Endothelial cell (in vitro differentiated cells): ENCODE measurements around the gene LTC4S. TPM values are rescaled to one million over a fixed set of nuclear protein-coding genes. Genes with fewer than 3 reads are reported as not detected.

ENCODE experiments used
- DNase-seq: peaks from one replicate; pipeline ENCODE4 v3.0.0; 2021; ENCODE audit warnings: low spot score
- H3K27ac Mint-ChIP-seq: one replicate; pipeline ENCODE4 v1.8.0; 2021; ENCODE audit warnings: mixed read lengths, inconsistent platforms; ENCODE audit not compliant: unreplicated experiment
- H3K27me3 Mint-ChIP-seq: one replicate; pipeline ENCODE4 v1.8.0; 2021; ENCODE audit warnings: mild to moderate bottlenecking, moderate library complexity, mixed read lengths, inconsistent platforms; ENCODE audit not compliant: unreplicated experiment
- H3K36me3 Mint-ChIP-seq: one replicate; pipeline ENCODE4 v1.8.0; 2021; ENCODE audit warnings: mild to moderate bottlenecking, low read depth, mixed read lengths, inconsistent platforms; ENCODE audit not compliant: unreplicated experiment
- H3K4me1 Mint-ChIP-seq: one replicate; pipeline ENCODE4 v1.8.0; 2021; ENCODE audit warnings: mild to moderate bottlenecking, mixed read lengths, inconsistent platforms; ENCODE audit not compliant: unreplicated experiment
- H3K4me3 Mint-ChIP-seq: one replicate; pipeline ENCODE4 v1.8.0; 2021; ENCODE audit warnings: mild to moderate bottlenecking, mixed read lengths, inconsistent platforms; ENCODE audit not compliant: unreplicated experiment
- H3K9me3 Mint-ChIP-seq: one replicate; pipeline ENCODE4 v1.8.0; 2021; ENCODE audit warnings: mixed read lengths, inconsistent platforms; ENCODE audit not compliant: unreplicated experiment
- CTCF ChIP-seq: fragments of 200-600 bp; sonication (generic); IDR thresholded peaks from one replicate; pipeline ENCODE4 v1.5.0; 2021; ENCODE audit warnings: antibody characterized with exemption; ENCODE audit not compliant: unreplicated experiment
- total RNA-seq: library from RNA; stranded (reverse); fragmentation: NEBNext Ultra II Directional; extraction: Animal tissue kit (Norgen Biotek cat#: 25700); gene quantifications from one replicate; pipeline ENCODE4 v1.2.1, GENCODE V29; 2021; ENCODE audit not compliant: unreplicated experiment

The LTC4S gene
- total RNA-seq, 1 donor from 2014 or later, result 1.0 TPM

GRCh38 chr5:179800696-179801201 is 7.0 kb downstream of the LTC4S start:
- Mint-ChIP-seq H3K4me1 (peaks cover 14% of the 10 kb centered on the region), H3K27ac (no peak overlapping the region), H3K4me3 (no peak overlapping the region), H3K36me3 (peaks cover 32% of the 10 kb centered on the region), H3K27me3 (peaks cover 18% of the 10 kb centered on the region), H3K9me3 (no peaks in the 10 kb centered on the region)
- DNase-seq, result no peak
- no peak for TF ChIP-seq CTCF

GRCh38 chr5:179801304-179802206 is 7.8 kb downstream of the LTC4S start:
- H3K36me3 Mint-ChIP-seq, result peaks cover 32% of the 10 kb centered on the region
- H3K9me3 Mint-ChIP-seq, result no peaks in the 10 kb centered on the region
- DNase-seq, result peak; percentile 78
- H3K27ac Mint-ChIP-seq, result no peak overlapping the region
- H3K4me1 Mint-ChIP-seq, result peaks cover 14% of the 10 kb centered on the region
- H3K4me3 Mint-ChIP-seq, result peak overlapping the region; percentile 23
- peaks cover 18% of the 10 kb centered on the region for H3K27me3 Mint-ChIP-seq
- TF ChIP-seq CTCF, result peak; percentile 15

DNA sequence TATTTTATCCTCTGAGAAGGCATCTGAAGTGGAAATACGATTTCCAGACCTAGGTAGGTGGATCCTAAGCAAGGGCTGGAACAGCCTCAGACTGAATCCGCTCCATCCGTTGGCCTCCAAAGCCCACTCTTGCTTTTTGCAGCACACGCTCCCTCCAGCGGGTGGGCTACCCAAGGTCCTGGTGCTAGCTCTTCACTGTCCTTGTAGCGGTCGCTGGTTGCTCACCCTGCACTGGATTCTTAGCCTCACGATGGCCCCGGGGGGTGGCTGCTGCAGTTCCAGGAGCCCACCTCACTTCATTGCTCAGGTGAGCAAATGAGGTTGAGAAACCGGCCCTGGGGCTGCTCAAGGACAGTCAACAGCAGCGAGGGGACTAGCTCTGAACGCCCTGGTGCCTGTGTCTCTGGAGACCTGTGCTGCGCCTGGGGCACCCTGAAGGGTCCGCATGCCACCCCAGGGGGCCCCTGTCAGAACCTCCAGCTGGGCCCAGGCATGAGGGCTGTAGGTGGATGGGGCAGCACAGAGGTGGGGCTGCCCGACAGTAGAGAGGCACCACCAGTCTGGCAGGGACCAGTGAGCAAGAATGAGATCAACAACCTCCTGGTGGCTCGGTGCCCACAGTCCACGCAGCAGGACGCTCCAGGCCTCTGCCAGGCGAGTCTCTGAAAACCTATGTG is 8.6 kb downstream of the LTC4S start:
- H3K27me3 Mint-ChIP-seq, result peaks cover 14% of the 10 kb centered on the region
- H3K9me3 Mint-ChIP-seq, result no peaks in the 10 kb centered on the region
- H3K27ac Mint-ChIP-seq, result no peak overlapping the region
- no peak for TF ChIP-seq CTCF
- peak overlapping the region; percentile 23 for H3K4me3 Mint-ChIP-seq
- peaks cover 26% of the 10 kb centered on the region for H3K36me3 Mint-ChIP-seq
- peaks cover 10% of the 10 kb centered on the region for H3K4me1 Mint-ChIP-seq
- no peak for DNase-seq

DNA sequence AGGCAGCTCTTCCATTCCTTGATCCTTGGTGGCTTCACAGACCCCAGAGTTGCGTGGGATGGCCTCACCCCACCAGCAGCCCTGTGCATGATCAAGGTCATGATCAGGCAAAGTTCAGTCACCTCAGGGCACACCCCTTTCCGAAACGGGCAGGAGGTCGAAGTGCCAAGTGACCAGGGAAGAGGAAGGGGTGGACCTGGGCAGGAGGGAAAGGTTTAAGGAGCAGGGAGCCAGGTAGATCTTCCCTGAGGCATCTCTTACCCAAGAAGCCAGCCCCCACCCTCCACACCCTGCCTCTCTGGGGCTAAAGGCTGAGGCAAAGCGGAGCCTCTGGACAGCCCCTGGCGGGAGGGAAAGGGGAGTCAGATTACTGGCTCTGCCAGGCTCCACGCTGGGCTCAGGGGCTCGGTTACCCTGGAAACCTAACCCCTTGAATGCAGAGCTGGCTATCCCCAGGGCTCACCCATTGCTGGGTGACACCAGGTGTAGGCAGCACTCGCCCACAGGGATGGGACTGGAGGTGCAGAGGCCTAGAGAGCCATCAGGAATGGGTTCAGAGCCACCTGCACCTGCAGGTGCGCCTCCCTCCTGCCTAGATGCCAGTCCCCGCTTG is 9.3 kb downstream of the LTC4S start:
- peaks cover 22% of the 10 kb centered on the region for H3K36me3 Mint-ChIP-seq
- H3K27me3 Mint-ChIP-seq, result peaks cover 17% of the 10 kb centered on the region
- peak overlapping the region; percentile 44 for H3K4me3 Mint-ChIP-seq
- DNase-seq, result no peak
- H3K27ac Mint-ChIP-seq, result no peak overlapping the region
- peaks cover 10% of the 10 kb centered on the region for H3K4me1 Mint-ChIP-seq
- H3K9me3 Mint-ChIP-seq, result no peaks in the 10 kb centered on the region
- no peak for TF ChIP-seq CTCF
